GM13976 (cell line): Measurements from ENCODE around the gene VIM.

Experiments used
- DNase-seq: peaks from one replicate; pipeline ENCODE4 v3.0.0; 2012; ENCODE audit warnings: low spot score
- in situ Hi-C: fragments of 300-500 bp; cut with MboI; formaldehyde crosslinking; loops from one replicate; pipeline ENCODE4 v1.12.0; 2022; ENCODE audit warnings: low sequenced_read_pairs, mixed read lengths, inconsistent platforms; ENCODE audit not compliant: unreplicated experiment
- TF ChIP-seq, protein P1 (sequence below): IDR thresholded peaks from 2 replicates; pipeline ENCODE4 v1.5.1; 2012; ENCODE audit warnings: borderline replicate concordance, mild to moderate bottlenecking; ENCODE audit not compliant: insufficient read depth; ENCODE audit errors: extremely low read depth, missing control alignments, control extremely low read depth

VIM gene

GRCh38 chr10:17234431-17234945 lies 6.4 kb downstream of the VIM start:
- in situ Hi-C loops: loop anchor here (10.0 kb wide), 1 partner anchor 210 kb away; no protein-coding TSS in a partner anchor
- DNase-seq: no peak

DNA sequence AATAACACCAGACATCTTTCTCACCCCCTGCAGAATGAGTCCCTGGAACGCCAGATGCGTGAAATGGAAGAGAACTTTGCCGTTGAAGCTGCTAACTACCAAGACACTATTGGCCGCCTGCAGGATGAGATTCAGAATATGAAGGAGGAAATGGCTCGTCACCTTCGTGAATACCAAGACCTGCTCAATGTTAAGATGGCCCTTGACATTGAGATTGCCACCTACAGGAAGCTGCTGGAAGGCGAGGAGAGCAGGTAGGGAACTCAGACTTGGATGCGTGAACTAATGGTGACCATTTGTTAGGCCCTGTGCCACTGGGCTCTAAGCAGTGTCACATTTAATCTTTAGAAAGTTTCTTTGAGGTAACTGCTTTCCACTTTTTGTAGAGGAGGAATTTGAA lies 7.1 kb downstream of the VIM start:
- DNase-seq: no peak
- TF ChIP-seq, protein P1, sequence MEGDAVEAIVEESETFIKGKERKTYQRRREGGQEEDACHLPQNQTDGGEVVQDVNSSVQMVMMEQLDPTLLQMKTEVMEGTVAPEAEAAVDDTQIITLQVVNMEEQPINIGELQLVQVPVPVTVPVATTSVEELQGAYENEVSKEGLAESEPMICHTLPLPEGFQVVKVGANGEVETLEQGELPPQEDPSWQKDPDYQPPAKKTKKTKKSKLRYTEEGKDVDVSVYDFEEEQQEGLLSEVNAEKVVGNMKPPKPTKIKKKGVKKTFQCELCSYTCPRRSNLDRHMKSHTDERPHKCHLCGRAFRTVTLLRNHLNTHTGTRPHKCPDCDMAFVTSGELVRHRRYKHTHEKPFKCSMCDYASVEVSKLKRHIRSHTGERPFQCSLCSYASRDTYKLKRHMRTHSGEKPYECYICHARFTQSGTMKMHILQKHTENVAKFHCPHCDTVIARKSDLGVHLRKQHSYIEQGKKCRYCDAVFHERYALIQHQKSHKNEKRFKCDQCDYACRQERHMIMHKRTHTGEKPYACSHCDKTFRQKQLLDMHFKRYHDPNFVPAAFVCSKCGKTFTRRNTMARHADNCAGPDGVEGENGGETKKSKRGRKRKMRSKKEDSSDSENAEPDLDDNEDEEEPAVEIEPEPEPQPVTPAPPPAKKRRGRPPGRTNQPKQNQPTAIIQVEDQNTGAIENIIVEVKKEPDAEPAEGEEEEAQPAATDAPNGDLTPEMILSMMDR: no peak
- in situ Hi-C loops: loop anchor here (10.0 kb wide), 1 partner anchor 210 kb away; no protein-coding TSS in a partner anchor

More at GRCh38 chr10:17234431-17234945, 6.4 kb downstream of the VIM start:
- TF ChIP-seq, protein P1: no peak

- TF ChIP-seq, protein P1: no peak
- DNase-seq: no peak
- in situ Hi-C loops: loop anchor here (10.0 kb wide), 1 partner anchor 212 kb away; no protein-coding TSS in a partner anchor
Observed at GRCh38 chr10:17236468-17237148, 8.6 kb downstream of the VIM start.

DNA sequence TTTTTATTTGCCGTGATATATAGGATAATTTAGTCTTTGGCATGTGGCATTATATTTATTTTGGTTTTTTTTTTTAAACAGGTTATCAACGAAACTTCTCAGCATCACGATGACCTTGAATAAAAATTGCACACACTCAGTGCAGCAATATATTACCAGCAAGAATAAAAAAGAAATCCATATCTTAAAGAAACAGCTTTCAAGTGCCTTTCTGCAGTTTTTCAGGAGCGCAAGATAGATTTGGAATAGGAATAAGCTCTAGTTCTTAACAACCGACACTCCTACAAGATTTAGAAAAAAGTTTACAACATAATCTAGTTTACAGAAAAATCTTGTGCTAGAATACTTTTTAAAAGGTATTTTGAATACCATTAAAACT lies 9.1 kb downstream of the VIM start:
- no peak for DNase-seq
- TF ChIP-seq, protein P1: no peak
- in situ Hi-C loops: loop anchor here (10.0 kb wide), 1 partner anchor 212 kb away; no protein-coding TSS in a partner anchor

GRCh38 chr10:17237915-17238444 lies 9.9 kb downstream of the VIM start:
- TF ChIP-seq, protein P1: no peak
- in situ Hi-C loops: loop anchor here (10.0 kb wide), 1 partner anchor 213 kb away; no protein-coding TSS in a partner anchor
- DNase-seq: no peak

- TF ChIP-seq, protein P1: no peak
- DNase-seq: no peak
- in situ Hi-C loops: loop anchor here (10.0 kb wide), 1 partner anchor 214 kb away; no protein-coding TSS in a partner anchor
Observed at GRCh38 chr10:17238445-17239291, 10.6 kb downstream of the VIM start.
